Astrocyte (in vitro differentiated cells and primary cell): ENCODE measurements around the gene REPS1.

Source experiments
- EZH2 ChIP-seq: IDR thresholded peaks from 2 replicates; pipeline ENCODE4 v1.6.1; 2012; ENCODE audit warnings: mild to moderate bottlenecking, low read length, inconsistent platforms; ENCODE audit not compliant: insufficient read depth
- TF ChIP-seq, protein P1 (sequence below): IDR thresholded peaks from 2 replicates; pipeline ENCODE4 v1.5.1; 2011; ENCODE audit warnings: low read depth, mild to moderate bottlenecking, inconsistent platforms, low read length, moderate library complexity; ENCODE audit not compliant: insufficient read depth

- TF ChIP-seq, protein P1, sequence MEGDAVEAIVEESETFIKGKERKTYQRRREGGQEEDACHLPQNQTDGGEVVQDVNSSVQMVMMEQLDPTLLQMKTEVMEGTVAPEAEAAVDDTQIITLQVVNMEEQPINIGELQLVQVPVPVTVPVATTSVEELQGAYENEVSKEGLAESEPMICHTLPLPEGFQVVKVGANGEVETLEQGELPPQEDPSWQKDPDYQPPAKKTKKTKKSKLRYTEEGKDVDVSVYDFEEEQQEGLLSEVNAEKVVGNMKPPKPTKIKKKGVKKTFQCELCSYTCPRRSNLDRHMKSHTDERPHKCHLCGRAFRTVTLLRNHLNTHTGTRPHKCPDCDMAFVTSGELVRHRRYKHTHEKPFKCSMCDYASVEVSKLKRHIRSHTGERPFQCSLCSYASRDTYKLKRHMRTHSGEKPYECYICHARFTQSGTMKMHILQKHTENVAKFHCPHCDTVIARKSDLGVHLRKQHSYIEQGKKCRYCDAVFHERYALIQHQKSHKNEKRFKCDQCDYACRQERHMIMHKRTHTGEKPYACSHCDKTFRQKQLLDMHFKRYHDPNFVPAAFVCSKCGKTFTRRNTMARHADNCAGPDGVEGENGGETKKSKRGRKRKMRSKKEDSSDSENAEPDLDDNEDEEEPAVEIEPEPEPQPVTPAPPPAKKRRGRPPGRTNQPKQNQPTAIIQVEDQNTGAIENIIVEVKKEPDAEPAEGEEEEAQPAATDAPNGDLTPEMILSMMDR, result no peak
- TF ChIP-seq EZH2, result no peak
These were observed 29.2 kb upstream of the REPS1 start for GRCh38 chr6:139017227-139017626.
